HG03280 (cell line): ENCODE measurements around the gene PDS5A.
"Not testable (repeated sequence)": the region's sequence is repeated elsewhere in the genome, so short reads cannot be mapped to it uniquely, and the experiment has no call there.

ENCODE experiments used
- ATAC-seq: cut with Tn5 transposase; IDR thresholded peaks from one replicate; pipeline ENCODE4 v1.9.1; 2021; ENCODE audit warnings: mild to moderate bottlenecking, moderate library complexity; ENCODE audit not compliant: unreplicated experiment

Gene PDS5A

DNA sequence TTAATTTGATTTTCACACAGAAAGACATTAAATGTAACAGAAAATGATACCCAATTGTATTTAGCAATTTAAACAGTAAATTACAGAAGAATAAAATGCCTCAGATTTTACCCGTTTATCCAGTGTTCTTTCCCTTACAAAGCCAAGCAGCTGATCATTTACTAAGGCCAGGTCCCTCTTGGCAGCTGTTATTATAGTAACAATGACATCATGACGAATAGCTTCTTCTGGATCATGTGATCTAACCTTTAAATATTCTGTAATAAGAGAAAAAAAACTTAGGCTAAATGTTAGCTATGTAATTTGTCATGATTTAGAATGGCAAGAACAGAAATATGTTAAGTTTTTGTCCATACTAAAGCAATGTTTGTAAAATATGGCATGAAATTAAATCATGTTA is 69.4 kb downstream of the PDS5A start:
- ATAC-seq: no peak

DNA sequence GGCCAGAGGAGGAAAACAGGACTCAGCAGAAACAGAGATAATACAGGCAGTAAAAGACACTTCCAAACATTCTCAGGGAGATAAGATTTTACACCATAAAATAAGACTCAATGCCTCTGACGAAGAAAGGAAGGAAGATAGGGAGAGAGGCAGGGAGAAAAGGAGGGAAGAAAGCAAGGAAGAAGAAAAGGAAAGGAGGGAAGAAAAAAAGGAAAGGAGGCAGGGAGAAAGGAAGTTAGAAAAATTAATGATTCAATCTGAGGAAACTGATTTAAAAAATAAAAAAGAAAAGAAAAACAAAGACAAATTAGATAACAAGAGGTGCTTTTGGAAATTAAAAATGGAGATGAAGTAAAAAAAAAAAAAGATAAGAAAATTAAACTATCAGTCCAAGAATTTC is 72.1 kb downstream of the PDS5A start:
- no peak for ATAC-seq

DNA sequence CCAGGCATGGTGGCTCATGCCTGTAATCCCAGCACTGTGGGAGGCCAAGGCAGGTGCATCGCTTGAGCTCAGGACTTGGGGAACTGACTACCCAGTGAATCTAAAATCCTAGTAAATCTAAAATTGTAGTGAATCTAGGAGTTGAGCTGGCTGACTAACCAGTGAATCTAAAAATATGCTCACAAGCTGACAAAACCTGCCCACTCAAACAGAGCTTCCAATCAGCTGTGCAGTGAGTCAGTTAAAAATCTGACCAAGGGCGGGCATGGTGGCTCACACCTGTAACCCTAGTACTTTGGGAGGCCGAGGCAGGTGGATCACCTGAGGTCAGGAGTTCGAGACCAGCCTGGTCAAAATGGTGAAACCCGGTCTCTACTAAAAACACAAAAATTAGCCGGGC is 72.7 kb downstream of the PDS5A start:
- not testable (repeated sequence) for ATAC-seq

DNA sequence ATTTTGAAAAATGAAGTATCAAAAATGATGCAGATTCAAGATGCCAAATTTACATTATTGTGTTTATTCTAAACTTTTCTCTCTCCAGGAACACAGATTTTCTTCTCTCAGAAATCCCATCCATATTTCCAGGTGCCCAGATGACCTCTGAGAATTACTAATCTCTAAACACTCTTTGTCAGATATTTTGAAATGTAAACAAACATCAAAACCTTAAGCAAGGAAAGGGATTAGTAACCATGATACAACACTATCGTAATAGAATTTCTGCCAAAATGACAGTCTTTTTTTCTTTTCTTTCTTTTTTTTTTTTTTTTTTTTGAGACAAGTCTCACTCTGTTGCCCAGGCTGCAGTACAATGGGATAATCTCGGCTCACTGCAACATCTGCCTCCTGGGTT is 76.7 kb downstream of the PDS5A start:
- ATAC-seq: no peak

DNA sequence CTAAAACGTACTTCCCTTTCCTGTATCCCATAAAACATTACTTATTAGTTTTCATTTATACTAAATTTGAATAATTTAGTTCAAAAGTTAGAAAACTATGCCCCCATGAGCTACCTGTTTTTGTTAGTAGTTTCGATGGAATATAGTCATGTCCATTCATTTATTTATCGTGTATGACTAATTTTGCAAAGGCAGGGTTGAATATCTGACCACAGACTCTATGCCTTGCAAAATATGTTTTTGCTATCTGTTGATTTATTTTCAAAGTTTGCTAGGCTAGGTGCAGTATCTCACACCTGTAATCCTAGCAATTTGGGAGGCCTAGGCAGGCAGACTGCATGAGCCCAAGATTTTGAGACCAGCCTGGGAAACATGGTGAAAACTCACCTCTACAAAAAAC is 78.4 kb downstream of the PDS5A start:
- no peak for ATAC-seq

DNA sequence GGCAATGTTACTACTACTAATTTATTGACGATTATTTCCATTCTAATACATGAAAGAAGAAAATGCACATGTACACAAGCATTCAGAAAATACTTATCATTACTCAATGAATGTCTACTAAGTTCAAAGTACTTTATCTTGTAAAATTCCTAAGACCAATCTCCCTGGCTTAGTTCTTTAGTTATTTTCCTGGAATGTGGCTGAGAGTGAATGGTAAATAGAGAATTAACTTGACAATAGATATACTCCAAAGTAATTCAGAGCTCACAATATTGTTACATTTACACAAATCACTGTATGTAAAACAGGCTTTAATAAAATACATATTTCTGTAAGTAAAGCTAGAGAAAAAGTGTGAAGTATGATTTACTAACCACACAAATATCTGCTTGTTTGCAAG is 79.7 kb downstream of the PDS5A start:
- ATAC-seq: no peak

DNA sequence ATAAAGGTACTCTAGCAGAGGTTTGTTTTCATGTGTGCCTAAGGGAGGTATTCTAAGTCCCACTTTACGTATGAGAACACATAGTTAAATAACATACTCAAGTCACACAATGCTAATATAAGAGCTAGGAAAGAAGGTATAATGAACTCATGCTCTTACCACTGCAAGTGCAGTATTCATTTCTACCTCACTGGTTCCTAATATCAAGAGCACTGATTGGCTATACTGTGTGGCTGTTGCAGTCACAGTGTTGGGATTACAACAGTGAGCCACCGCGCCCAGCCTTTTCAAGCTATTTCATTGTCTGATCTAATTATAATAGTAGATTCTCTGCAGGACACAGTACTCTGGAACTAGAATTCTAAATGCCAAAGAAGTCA is 84.0 kb downstream of the PDS5A start:
- ATAC-seq: no peak

DNA sequence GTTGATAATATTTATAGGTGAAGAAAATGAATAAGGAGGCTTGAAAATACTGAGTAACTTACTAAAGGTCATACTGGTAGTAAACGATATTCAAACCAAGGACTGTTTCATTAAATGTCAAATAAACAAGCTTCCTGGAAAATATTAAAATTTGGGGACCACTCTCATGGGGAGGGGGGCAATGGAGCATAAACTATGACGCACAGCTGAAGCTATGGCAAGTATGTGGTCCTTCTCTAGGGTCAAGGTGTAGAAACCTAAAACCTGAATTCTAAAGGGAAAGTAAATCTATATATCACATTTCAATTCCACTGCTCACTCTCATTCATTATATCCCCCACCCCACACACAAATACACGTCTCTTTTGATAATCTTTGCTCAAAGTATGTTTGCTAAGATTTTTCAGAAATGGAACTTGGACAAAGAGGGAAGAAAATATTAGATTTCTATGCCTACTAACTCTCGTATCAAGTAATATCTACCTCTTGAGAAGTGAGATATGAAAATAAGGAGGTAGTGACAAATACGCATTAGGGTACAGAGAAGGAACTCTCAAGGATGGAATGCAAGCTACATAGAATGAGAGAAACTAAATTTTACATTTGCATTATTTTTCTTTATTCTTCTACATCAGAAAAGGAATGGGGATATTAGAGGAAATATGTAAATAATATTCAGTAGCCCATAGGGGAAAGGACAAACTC is 84.6 kb downstream of the PDS5A start:
- ATAC-seq: no peak

DNA sequence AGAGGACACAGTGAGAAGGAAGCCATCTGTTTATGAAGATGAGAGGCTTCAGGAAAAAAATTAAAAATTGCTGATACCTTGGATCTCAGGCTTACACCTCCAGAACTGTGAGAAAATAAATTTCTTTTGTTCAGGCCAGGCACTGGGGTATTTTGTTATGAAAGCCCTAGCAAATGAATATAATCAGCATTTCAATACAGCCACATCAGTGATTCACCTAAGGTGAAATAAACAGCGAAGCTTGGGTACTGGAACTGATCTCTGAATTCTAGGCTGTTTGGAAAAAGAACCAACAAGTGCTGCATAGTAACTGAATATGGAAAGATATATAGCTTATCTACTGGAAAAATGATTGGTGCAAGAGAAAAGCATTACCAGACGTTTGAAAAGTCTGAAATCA is 88.5 kb downstream of the PDS5A start:
- no peak for ATAC-seq

DNA sequence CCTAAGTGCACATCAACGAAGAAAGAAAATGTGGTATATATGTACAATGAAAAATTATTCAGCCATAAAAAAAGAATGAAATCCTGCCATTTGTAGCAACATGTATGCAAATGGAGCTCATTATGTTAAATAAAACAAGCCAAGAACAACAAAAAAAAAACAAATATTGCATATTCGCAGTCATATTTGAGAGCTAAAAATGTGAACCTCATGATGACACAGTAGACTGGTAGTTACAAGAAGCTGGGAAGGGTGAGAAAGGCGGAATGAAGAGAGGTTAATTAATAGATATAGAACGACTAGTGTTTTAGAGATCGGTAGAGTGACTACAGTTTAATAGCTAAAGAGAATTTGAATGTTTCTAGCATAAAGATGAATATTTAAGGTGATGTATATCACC is 89.2 kb downstream of the PDS5A start:
- no peak for ATAC-seq

DNA sequence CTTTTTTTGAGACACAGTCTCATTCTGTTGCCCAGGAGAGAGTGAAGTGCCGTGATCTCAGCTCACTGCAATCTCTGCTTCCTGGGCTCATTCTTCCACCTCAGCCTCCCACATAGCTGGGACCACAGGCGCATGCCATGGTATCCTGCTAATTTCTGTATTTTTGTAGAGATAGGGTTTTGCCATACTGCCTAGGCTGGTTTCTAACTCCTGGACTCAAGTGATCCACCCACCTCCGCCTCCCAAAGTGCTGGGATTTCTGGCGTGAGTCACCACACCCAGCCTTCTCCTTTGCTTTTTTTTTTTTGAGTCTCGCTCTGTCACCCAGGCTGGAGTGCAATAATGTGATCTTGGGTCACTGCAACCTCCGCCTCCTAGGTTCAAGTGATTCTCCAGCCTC is 94.1 kb downstream of the PDS5A start:
- ATAC-seq: no peak

DNA sequence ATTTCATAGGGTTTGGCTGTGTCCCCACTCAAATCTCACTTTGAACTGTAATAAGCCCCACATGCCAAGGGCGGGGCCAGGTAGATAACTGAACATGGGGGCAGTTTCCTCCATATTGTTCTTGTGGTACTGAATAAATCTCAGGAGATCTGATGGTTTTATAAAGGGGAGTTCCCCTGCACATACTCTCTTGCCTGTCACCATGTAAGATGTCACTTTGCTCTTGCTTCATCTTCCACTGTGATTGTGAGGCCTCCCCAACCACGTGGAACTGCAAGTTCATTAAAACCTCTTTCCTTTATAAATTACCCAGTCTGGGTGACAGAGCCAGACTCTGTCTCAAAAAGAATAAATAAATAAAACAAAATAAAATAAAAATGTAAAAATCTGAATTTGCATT is 95.9 kb downstream of the PDS5A start:
- no peak for ATAC-seq

DNA sequence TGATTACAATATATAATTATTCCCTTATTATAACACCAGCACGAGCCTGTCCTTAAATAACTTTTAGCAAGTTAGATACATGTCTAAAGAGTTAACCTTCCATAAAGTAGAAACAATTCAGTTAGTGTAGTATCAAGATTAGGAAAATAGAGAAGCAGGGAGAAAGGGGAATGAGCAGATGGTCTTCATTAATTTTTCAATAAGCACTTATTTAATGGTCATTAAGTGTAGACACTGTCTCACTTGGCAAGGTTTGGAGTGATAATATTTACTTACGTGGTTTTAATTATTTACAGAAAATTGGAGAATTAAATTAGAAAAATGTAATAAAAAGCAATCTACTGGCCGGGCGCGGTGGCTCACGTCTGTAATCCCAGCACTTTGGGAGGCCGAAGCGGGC is 99.7 kb downstream of the PDS5A start:
- no peak for ATAC-seq

DNA sequence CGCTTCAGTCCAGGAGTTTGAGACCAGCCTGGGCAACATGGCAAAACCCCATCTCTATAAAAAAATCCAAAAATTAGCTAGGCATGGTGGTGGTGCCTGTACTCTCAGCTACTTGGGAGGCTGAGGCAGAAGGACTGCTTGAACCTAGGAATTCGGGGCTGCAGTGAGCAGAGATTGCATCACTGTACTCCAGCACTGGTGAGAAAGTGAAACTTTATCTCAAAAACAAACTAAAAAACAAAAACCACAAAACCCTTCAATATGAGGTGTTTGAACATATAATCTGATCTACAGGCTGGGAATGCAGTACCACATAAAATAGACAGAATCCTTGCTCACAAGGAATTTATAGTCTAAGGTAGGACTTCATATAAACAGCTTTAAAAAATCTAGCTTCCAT is 103.9 kb downstream of the PDS5A start:
- ATAC-seq: no peak

DNA sequence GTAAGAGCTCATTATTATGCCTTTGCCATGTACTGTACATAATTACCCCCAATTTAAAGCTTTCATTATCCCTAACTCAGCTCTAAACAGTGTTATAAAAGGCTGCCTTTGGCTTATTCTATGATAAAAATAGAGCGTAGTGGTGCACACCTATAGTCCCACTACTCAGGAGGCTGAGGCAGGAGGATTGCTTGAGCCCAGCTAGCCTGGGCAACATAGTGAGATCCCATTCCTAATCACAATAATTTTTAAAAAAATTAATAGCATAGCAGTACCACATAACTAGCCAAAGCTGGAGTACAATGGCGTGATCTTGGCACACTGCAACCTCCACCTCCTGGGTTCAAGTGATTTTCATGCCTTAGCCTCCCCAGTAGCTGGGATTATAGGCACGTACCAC is 112.4 kb downstream of the PDS5A start:
- ATAC-seq: no peak

DNA sequence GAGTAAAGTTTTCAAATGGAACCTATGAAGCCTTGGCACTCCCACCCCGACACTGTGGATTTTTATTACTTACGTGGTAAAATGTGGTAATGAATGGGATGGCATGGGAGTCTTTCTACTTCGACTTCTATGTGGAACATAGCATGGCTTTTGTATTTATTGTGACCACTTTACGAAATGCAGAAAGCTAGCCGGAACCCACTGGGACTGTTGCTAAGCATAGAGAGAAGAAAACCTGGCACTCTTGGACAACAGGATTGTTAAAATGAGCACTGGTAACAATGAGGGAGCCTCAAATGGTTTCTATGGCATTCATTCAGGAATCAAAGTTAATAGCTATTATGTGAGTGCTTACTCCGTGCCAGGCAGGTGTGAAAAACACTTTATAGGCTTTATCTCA is 113.3 kb downstream of the PDS5A start:
- ATAC-seq: no peak

DNA sequence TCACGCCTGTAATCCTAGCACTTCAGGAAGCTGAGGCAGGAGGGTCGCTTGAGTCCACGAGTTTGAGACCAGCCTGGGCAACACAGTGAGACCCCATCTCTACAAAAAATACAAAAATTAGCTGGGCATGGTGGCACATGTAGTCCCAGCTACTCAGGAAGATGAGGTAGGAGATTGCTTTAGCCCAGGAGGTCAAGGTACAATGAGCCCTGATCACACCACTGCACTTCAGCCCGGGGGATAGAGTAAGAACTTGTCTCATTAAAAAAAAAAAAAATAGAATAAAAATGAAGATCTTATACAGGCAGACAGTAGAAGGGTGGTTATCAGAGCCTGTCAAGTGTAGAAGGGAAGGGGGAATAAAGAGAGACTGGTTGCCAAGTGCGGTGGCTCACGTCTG is 116.9 kb downstream of the PDS5A start:
- no peak for ATAC-seq

DNA sequence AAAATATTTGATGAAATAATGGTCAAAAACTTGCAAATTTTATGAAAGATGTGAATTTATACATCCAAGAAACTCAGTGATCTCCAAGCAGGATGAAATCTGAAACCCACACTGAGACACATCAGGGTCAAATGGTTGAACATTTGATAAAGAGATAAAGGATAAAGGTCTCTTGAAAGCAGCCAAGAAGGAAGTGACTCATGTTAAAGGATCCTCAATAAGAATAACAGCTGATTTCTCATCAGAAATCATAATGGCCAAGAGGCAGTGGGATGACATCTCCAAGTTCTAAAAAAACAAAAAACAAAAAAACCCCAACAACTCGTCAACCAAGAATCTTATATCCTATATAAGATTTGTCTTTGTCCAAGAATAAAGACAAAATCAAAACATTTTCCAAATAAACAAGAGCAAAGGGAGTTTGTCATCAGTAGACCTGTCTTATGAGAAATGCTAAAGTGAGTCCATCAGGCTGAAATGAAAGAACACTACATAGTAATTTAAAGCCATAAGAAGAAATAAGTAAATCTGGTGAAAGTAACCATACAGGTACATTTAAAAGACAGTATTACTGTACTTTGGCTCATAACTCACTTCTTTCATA is 121.7 kb downstream of the PDS5A start:
- ATAC-seq: no peak

DNA sequence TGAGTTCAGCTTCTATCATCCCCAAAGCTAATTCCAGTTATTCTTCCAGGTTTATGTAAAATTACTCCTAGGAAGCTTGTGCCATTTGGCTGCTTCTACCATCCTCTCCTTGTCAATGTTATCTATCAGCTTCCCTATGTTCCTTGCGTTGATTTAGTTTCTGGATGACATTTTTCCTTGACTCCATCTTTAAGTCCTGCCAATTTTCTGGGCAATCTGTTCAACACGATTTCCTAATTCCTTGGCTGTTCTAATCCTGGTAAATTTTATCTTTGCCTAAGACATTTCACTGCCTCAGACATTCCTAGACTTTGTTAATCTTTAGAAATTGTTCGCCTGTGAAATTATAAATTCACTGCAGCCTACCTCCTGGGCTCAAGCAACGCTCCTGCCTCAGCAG is 125.1 kb downstream of the PDS5A start:
- ATAC-seq: no peak

DNA sequence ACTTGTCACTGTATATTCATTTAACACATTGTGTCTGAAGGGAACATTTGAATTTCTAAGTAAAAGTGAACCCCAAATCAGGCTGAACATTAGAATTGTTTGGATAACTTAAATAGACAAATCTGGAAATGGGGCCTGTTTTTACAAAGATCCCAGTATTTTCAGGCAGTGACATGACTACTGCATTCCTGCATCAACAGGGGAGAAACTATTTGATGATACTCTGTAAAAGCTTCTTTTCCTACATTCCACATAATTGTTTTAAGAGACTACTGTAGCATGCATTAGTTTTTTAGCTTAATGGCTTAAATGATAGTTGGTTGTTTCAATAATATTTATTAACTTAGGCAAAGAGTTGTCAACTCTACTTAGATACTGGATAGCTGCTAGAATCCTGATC is 127.0 kb downstream of the PDS5A start:
- no peak for ATAC-seq

DNA sequence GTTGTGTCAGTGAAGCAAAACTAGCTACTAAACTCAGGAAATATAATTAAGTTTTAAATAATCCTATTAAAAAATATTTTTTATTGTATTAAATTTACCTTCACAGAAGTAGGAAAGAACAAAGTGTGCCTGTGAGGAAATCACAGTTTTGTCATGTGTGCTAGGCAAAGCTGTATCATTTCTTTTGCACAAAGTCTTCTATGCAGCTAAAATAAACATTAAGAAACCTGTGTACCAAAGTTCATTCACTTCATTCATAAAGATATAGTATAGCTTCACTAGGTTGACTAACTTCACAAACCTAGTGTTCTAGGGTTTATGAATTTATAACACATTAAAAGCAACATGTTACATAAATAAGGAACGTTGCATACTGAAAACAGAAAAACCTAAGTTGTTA is 131.0 kb downstream of the PDS5A start:
- no peak for ATAC-seq

DNA sequence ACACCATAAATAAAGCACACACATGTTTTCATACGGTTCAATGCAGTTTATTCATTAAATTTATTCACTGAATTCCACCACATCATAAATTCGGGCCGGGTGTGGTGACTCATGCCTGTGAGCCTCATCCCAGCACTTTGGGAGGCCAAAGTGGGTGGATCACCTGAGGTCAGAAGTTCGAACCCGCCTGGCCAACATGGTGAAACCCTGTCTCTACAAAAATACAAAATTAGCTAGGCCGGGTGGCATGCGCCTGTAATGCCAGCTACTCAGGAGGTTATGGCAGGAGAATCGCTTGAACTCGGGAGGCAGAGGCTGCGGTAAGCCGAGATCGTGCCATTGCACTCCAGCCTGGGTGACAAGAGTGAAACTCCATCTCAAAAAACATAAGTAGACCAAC is 131.6 kb downstream of the PDS5A start:
- ATAC-seq: no peak

DNA sequence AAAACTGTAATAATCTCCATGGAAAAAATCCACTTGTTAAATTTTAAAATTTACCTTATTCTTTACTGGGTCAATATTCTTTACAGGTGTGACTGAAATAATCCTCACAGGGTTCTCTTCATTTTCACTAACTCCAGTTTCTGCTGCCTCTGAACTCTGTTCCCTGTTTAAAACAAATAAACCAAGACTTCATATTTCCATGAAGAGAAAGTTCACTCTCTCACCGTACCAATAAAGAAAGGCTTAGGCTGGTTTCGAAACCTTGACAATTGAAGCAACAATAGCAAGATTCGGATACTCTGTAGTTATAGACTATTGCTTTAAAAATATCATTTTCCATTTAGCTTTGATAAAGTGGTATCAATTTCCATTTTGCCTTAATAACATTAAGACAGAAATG is 135.8 kb downstream of the PDS5A start:
- ATAC-seq: no peak
